Posterior cingulate gyrus (tissue), 11 donors: ENCODE results near the gene HACD2.

Experiments
- DNase-seq, 10 donors: peaks; one replicate each; pipeline versions ENCODE4 v3.0.0 to v3.0.0-alpha.2; 2020 to 2021; ENCODE audit warnings: mixed read lengths in 3 of 10
- intact Hi-C: fragments of 100-400 bp; cut with DNase I; formaldehyde crosslinking; loops from one replicate; pipeline ENCODE4 v1.15.1; 2023

Gene HACD2

GRCh38 chr3:123584988-123585937, at the start of gene HACD2:
Gene HACD2, minus strand, starts transcription at chr3:123585053. Its CDS starts 26 bp downstream, at chr3:123585027.
- intact Hi-C loops: loop anchor here (2.0 kb wide), 1 partner anchor 36 kb away; no protein-coding TSS in a partner anchor
- DNase-seq: peak; percentile 94 to 100 (median 96)

GRCh38 chr3:123634149-123635051, 49.5 kb upstream of the HACD2 start:
- intact Hi-C loops: no loop called here
- DNase-seq: no peak

- intact Hi-C loops: no loop called here
- DNase-seq: no peak
Observed at GRCh38 chr3:123633530-123633929, 48.7 kb upstream of the HACD2 start.

- intact Hi-C loops: no loop called here
- DNase-seq: no peak
Observed at GRCh38 chr3:123632161-123632655, 47.4 kb upstream of the HACD2 start.

- intact Hi-C loops: no loop called here
- no peak for DNase-seq
Observed at GRCh38 chr3:123629747-123630047, 44.8 kb upstream of the HACD2 start.

- intact Hi-C loops: no loop called here
- peak in 1 of 10 donors; percentile 49 for DNase-seq
Observed at GRCh38 chr3:123628996-123629746, 44.3 kb upstream of the HACD2 start.

GRCh38 chr3:123627673-123628670, 43.1 kb upstream of the HACD2 start:
- intact Hi-C loops: no loop called here

GRCh38 chr3:123626881-123627280, 42.0 kb upstream of the HACD2 start:
- DNase-seq: peak in 1 of 10 donors; percentile 47
- intact Hi-C loops: no loop called here

More at GRCh38 chr3:123627673-123628670, 43.1 kb upstream of the HACD2 start:
- DNase-seq: peak in 1 of 10 donors; percentile 41

- peak in 1 of 10 donors; percentile 7 for DNase-seq
- intact Hi-C loops: no loop called here
Observed at GRCh38 chr3:123624302-123624701, 39.4 kb upstream of the HACD2 start.

GRCh38 chr3:123623346-123623880, 38.6 kb upstream of the HACD2 start:
- peak in 1 of 10 donors; percentile 18 for DNase-seq
- intact Hi-C loops: no loop called here

- intact Hi-C loops: no loop called here
- DNase-seq: peak in 1 of 10 donors; percentile 21
Observed at GRCh38 chr3:123622766-123623165, 37.9 kb upstream of the HACD2 start.

GRCh38 chr3:123621850-123622189, 37.0 kb upstream of the HACD2 start:
- DNase-seq: peak in 1 of 10 donors; percentile 35
- intact Hi-C loops: loop anchor here (2.0 kb wide), 1 partner anchor 37 kb away; the partner anchor contains the start of gene HACD2

GRCh38 chr3:123621186-123621849, 36.5 kb upstream of the HACD2 start:
- peak in 1 of 10 donors; percentile 16 for DNase-seq
- intact Hi-C loops: loop anchor here (2.0 kb wide), 1 partner anchor 37 kb away; the partner anchor contains the start of gene HACD2

GRCh38 chr3:123620343-123620742, 35.5 kb upstream of the HACD2 start:
- peak in 3 of 10 donors; percentile 45 to 76 (median 51) for DNase-seq
- intact Hi-C loops: loop anchor here (2.0 kb wide), 1 partner anchor 36 kb away; the partner anchor contains the start of gene HACD2

GRCh38 chr3:123618768-123619484, 34.1 kb upstream of the HACD2 start:
- intact Hi-C loops: no loop called here
- DNase-seq: peak in 8 of 10 donors; percentile 28 to 89 (median 58)

- intact Hi-C loops: no loop called here
- DNase-seq: no peak
Observed at GRCh38 chr3:123618076-123618708, 33.3 kb upstream of the HACD2 start.

GRCh38 chr3:123616593-123616992, 31.7 kb upstream of the HACD2 start:
- intact Hi-C loops: no loop called here
- DNase-seq: no peak
